HG02763 (cell line): Measurements from ENCODE around the gene SEC63.

Source experiments
- ATAC-seq: cut with Tn5 transposase; IDR thresholded peaks from one replicate; pipeline ENCODE4 v1.9.1; 2021; ENCODE audit warnings: mild to moderate bottlenecking, moderate library complexity; ENCODE audit not compliant: unreplicated experiment

Gene SEC63

DNA sequence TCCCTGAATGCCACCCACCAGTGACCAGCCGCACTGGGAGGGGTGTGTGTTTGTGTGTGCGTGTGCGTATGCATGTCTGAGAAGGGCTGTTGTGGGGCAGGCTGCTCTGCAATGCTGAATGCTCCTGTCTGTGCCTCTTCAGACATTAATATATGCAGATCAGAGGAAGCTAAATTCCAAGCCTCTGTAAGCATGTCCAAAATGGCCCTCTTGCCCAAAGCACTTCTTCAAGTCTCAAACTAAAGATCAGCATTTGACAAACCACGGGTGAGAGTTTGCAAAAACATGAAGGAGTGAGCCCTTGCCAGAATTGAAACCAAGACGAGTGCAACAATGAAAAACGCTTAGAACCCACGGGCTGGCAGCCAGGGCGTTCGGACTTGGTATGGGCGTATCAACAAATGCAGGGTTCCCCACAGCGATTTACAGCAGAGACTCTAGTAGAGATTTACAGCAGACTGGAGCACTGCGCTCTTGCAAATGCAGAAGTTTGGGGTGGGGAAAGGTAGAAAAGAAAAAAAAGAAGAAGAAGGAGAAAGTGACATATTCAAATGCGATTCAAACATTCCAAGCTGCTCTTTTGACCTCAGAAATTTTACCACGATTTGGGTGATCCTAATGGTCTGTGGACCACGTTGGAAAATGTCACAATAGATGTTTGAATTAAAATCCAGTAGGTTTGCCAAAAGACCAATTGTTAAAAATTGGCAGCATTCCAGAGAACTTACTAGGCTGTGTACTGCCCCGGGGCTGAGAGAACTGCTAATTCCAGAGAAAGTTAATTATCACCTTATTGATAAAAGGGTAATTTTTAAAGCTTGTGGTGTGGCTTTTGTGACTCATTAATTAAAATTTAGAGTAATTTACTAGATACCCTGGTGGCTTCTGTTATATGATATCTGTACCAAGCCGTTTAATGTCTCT, 137.4 kb downstream of the SEC63 start:
- no peak for ATAC-seq

DNA sequence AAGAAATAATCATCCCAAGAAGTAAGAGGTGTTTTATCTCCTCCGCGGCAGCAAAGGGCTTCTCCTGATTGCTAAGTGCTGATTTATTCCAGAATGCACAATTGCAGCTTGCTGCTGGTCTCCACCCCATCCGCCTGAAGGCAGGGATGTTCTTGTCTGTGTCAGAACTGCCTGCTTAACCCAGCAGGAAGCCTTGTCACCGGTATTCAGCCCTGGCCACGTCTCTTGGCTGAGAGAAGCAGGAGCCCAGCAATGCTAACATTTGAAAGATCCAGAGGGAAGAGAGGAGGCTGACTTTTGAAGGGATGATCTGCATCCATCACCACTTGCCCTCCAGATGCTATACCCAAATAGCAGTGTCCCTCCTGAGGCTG, 138.1 kb downstream of the SEC63 start:
- ATAC-seq = no peak

DNA sequence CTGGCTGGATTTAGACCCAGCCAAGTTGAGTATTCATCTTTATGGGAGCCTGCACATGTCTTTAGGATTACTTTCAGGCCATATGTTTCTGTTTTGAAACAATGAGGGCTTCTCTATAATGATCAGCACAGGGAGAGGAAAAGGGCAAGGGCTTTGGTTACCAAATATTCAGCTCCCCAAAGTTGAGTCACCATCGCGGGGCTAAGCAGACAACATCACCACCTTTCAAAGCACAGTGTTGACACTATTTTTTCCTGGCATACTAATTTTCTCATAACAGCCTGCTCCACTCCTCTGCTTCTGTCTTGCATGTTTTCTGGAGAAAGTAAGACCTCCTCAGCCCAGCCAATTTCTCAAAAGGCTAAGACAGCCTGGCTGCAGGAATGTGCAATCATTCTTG, 138.8 kb downstream of the SEC63 start:
- ATAC-seq = no peak

DNA sequence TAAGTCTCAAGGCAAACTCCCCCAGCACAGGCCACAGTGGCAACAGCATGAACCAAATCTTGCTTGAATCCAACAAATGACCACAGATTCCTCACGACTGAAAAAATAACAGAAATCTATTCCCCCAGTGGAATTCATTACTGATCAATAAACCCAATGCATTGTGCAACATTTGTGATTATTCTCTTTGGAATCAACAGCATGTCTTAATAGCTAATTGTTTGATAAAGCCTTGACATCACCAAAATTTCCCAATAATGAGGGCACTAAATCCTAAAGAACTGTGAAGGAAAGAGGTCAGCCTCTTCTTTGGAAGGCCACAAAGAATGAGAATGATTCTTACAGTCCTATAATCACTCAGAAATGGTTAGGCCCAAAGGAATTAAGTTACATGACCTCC, 139.7 kb downstream of the SEC63 start:
- no peak for ATAC-seq

DNA sequence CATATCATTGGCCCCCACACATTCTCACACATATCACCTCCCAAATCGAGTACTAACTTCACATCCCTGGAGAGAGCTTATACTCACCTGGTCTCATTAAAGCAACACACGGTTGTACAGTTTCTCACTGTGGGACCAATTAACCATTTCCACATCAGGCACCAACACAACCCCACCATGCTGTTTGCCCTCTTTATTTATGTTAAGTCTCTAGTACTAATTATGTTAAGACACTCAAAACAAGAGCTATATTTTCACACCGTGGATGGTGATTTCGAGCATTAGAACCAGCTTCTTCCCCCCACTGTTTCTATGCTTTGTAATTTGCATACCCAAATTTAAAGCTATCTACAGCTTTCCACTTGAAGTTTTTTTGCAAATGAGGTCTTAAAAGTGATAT, 140.2 kb downstream of the SEC63 start:
- no peak for ATAC-seq
